Upper lobe of right lung (tissue), 1 donor: ENCODE measurements around the gene SRGAP3. TPM values are rescaled to one million over a fixed set of nuclear protein-coding genes. Genes with fewer than 3 reads are reported as not detected.

Experiments
- ATAC-seq: fragments of 200-7000 bp; cut with Tn5 transposase; one replicate; pipeline ENCODE4 v1.9.1; 2020; ENCODE audit warnings: mild to moderate bottlenecking, moderate library complexity
- DNase-seq: peaks from one replicate; pipeline ENCODE4 v3.0.0-alpha.2; 2020
- H3K27ac ChIP-seq: fragments of 200-600 bp; one replicate; pipeline ENCODE4 v1.8.0; 2022
- H3K27me3 ChIP-seq: fragments of 200-600 bp; one replicate; pipeline ENCODE4 v1.8.0; 2022; ENCODE audit warnings: mild to moderate bottlenecking
- H3K36me3 ChIP-seq: fragments of 200-600 bp; one replicate; pipeline ENCODE4 v1.8.0; 2022
- H3K4me1 ChIP-seq: fragments of 200-600 bp; one replicate; pipeline ENCODE4 v1.8.0; 2022
- H3K4me3 ChIP-seq: fragments of 200-600 bp; one replicate; pipeline ENCODE4 v1.8.0; 2022; ENCODE audit warnings: mild to moderate bottlenecking
- H3K9me3 ChIP-seq: fragments of 200-600 bp; one replicate; pipeline ENCODE4 v1.8.0; 2022
- intact Hi-C: fragments of 100-400 bp; cut with DNase I; formaldehyde crosslinking; loops from one replicate; pipeline ENCODE4 v1.11.0; 2022
- total RNA-seq: library from RNA; stranded (reverse); fragmentation: NEBNext Ultra II Directional; extraction: Animal tissue kit (Norgen Biotek cat#: 25700); gene quantifications from one replicate; pipeline ENCODE4 v1.2.1, GENCODE V29; 2021
- TF ChIP-seq, protein P1 (sequence below): fragments of 200-600 bp; IDR thresholded peaks from one replicate; pipeline ENCODE4 v1.8.0; 2022; ENCODE audit warnings: antibody characterized with exemption
- donor health status: DM: no; HTN: yes; CAD: no; lungs with severe emphysema.

Gene SRGAP3
- total RNA-seq, 1 donor from 2014 or later: 3.2 TPM

DNA sequence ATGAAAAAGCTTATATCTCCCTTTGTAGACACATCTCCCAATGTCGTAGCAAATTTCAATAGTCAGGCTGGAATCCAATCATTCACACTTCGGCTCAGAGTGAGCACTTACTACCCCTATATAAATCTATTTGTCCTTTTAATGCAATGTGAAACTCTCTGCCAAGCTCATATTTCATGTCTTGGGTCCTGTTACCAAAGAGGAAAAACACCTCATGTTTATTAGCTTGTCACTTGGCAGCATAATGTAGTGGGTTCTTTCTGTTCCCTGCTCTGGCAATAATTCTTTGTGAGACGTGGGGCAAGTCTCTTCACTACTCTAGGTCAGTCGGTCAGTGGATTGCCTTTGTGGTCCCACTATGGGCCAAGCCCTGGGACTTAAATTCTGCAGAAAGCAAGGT is 107.1 kb downstream of the SRGAP3 start:
- DNase-seq (no peak), ATAC-seq (no peak)
- no peak overlapping the region for H3K27ac ChIP-seq
- TF ChIP-seq, protein P1, sequence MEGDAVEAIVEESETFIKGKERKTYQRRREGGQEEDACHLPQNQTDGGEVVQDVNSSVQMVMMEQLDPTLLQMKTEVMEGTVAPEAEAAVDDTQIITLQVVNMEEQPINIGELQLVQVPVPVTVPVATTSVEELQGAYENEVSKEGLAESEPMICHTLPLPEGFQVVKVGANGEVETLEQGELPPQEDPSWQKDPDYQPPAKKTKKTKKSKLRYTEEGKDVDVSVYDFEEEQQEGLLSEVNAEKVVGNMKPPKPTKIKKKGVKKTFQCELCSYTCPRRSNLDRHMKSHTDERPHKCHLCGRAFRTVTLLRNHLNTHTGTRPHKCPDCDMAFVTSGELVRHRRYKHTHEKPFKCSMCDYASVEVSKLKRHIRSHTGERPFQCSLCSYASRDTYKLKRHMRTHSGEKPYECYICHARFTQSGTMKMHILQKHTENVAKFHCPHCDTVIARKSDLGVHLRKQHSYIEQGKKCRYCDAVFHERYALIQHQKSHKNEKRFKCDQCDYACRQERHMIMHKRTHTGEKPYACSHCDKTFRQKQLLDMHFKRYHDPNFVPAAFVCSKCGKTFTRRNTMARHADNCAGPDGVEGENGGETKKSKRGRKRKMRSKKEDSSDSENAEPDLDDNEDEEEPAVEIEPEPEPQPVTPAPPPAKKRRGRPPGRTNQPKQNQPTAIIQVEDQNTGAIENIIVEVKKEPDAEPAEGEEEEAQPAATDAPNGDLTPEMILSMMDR: no peak
- no peaks in the 10 kb centered on the region for H3K27me3 ChIP-seq
- H3K36me3 ChIP-seq: no peaks in the 10 kb centered on the region
- intact Hi-C loops: no loop called here
- no peak overlapping the region for H3K4me3 ChIP-seq
- H3K4me1 ChIP-seq: no peaks in the 10 kb centered on the region
- H3K9me3 ChIP-seq: no peaks in the 10 kb centered on the region

DNA sequence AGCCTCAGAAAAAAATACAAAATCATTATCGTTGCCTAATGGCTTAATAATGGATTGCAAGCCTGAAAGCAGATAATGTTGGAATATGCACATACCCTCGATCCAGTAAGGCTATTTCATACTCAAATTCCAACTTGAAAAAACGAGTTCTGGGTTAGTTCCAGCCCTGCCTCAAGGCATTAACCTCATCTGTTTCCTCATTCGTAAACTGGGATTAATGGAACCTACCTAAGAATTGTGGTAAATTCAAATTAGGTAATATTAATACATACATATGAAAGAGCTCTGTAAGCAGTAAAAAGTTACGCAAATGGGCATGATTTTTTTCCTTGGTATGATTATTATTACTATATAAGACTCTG is 107.5 kb downstream of the SRGAP3 start:
- intact Hi-C loops: no loop called here
- H3K9me3 ChIP-seq: no peaks in the 10 kb centered on the region
- H3K36me3 ChIP-seq: no peaks in the 10 kb centered on the region
- TF ChIP-seq, protein P1: no peak
- H3K4me1 ChIP-seq: no peaks in the 10 kb centered on the region
- no peak overlapping the region for H3K27ac ChIP-seq
- H3K4me3 ChIP-seq: no peak overlapping the region
- DNase-seq: no peak
- no peaks in the 10 kb centered on the region for H3K27me3 ChIP-seq
- ATAC-seq: no peak

DNA sequence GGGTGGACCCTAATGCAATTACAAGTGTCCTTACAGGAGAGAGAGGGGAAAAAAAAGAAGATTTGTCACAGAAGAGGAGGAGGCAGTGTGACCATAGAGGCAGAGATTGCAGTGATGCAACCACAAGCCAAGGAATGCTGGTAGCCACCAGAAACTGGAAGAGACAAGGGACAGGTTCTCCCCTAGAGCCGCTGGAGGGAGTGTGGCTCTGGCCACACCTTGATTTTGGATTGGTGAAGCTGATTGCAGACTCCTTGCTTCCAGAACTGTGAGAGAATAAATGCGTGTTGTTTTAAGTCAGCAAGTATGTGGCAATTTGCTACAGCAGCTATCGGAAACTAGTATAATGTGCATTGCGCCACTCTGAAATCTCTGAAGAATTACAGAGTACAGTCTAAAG is 110.1 kb downstream of the SRGAP3 start:
- DNase-seq (no peak), ATAC-seq (no peak)
- Histone ChIP-seq H3K4me3 (no peak overlapping the region), H3K27me3 (peaks cover 7% of the 10 kb centered on the region), H3K36me3 (no peaks in the 10 kb centered on the region), H3K27ac (no peak overlapping the region), H3K9me3 (no peaks in the 10 kb centered on the region), H3K4me1 (peaks cover 4% of the 10 kb centered on the region)
- TF ChIP-seq, protein P1: no peak
- intact Hi-C loops: no loop called here

DNA sequence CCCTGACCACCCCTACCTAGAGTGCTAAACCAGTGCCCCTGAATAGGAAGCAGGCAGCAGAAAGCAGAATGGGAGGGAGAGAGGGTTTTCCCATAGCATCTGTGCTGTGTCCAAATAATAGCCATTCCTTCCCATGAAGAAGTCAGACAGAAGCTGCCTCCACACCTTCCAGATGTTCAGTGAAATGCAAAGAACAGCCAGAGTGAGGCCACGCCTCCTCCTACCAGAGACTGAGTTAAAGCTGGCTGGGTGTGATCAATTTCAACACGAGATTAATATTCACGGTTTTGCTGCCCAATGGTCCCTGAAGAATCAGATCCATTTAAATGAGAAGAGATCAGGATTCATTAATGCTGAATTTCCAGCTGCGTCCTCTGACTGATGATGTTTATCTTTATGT is 111.8 kb downstream of the SRGAP3 start:
- intact Hi-C loops: no loop called here
- Histone ChIP-seq H3K4me3 (no peak overlapping the region), H3K27ac (no peak overlapping the region), H3K4me1 (peaks cover 4% of the 10 kb centered on the region), H3K36me3 (no peaks in the 10 kb centered on the region), H3K27me3 (peaks cover 7% of the 10 kb centered on the region), H3K9me3 (no peaks in the 10 kb centered on the region)
- TF ChIP-seq, protein P1: no peak
- DNase-seq (no peak), ATAC-seq (no peak)

DNA sequence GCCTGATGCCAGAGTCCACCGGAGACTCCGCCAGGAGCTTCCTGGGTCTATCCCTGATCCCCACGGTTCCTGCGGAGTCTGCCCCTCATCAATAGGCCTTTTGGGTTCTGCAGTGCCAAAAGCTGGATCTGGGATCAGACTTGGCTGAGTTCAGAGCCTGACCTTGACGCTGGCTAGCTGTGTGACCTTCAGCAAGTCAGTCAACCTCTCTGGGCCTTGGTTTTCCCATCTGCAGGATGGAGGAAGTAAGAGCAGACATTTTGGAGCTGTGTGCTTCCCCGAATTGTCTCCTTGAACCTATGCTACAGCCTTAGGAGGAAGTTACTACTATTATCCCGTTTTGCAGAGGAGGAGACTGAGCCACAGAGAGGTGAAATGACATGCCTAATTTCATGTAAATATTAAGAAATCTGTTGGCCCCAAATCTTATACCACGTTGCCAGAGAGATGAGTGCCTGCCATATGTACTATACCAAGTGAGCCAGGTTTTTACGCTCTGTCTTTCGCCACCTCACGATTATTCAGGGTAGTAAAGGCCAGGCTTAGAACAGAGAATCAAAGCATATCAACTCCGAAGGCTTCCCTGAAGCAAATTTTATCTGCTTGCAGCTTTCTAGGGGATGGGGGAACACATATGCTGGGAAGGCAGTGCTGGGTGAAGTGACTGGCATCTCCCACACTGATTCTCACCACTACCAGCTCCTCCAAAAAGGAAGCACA is 112.5 kb downstream of the SRGAP3 start:
- H3K27me3 ChIP-seq: peaks cover 7% of the 10 kb centered on the region

More for the DNA sequence above, 112.5 kb downstream of the SRGAP3 start:
- TF ChIP-seq, protein P1: no peak
- H3K4me3 ChIP-seq: no peak overlapping the region
- intact Hi-C loops: no loop called here
- ATAC-seq (no peak), DNase-seq (no peak)
- no peak overlapping the region for H3K27ac ChIP-seq
- peaks cover 4% of the 10 kb centered on the region for H3K4me1 ChIP-seq
- no peaks in the 10 kb centered on the region for H3K36me3 ChIP-seq
- no peaks in the 10 kb centered on the region for H3K9me3 ChIP-seq
